ENCODE data around the gene SLC50A1.

The SLC50A1 gene

GRCh38 chr1:155135415-155136028, at the start of gene SLC50A1:
SLC50A1 (plus strand) TSS chr1:155135852; CDS start chr1:155135912, 60 bp downstream.
- Histone ChIP-seq H3K4me3 (ENCODE audit: low read length) (peak within 1 kb of the TSS; percentile 92), H3K36me3 (ENCODE audit: control insufficient read depth, insufficient read depth, low read length) (peaks cover 20% of the 10 kb centered on the region), H3K27ac (ENCODE audit: low read depth, low read length) (peak within 1 kb of the TSS; percentile 99), H3K27me3 (ENCODE audit: control insufficient read depth, insufficient read depth, low read length) (no peaks in the 10 kb centered on the region), H3K4me1 (ENCODE audit: control insufficient read depth, insufficient read depth, low read length) (peaks cover 8% of the 10 kb centered on the region), H3K9ac (ENCODE audit: low read length) (peak within 1 kb of the TSS; percentile 97)

GRCh38 chr1:155086128-155086741, 49.4 kb upstream of the SLC50A1 start:
- Histone ChIP-seq H3K27me3 (ENCODE audit: control insufficient read depth, insufficient read depth, low read length) (peaks cover 19% of the 10 kb centered on the region), H3K9ac (ENCODE audit: low read length) (no peak overlapping the region), H3K36me3 (ENCODE audit: control insufficient read depth, insufficient read depth, low read length) (no peaks in the 10 kb centered on the region), H3K4me3 (ENCODE audit: low read length) (no peak overlapping the region), H3K4me1 (ENCODE audit: control insufficient read depth, insufficient read depth, low read length) (peaks cover 9% of the 10 kb centered on the region), H3K27ac (ENCODE audit: low read depth, low read length) (no peak overlapping the region)

- Histone ChIP-seq H3K36me3 (ENCODE audit: control insufficient read depth, insufficient read depth, low read length) (no peaks in the 10 kb centered on the region), H3K27ac (ENCODE audit: low read depth, low read length) (no peak overlapping the region), H3K4me1 (ENCODE audit: control insufficient read depth, insufficient read depth, low read length) (peaks cover 7% of the 10 kb centered on the region), H3K4me3 (ENCODE audit: low read length) (no peak overlapping the region), H3K9ac (ENCODE audit: low read length) (no peak overlapping the region), H3K27me3 (ENCODE audit: control insufficient read depth, insufficient read depth, low read length) (peaks cover 15% of the 10 kb centered on the region)
These were observed 48.7 kb upstream of the SLC50A1 start for GRCh38 chr1:155086856-155087535.

- no peak overlapping the region for H3K9ac ChIP-seq (ENCODE audit: low read length)
- no peaks in the 10 kb centered on the region for H3K27me3 ChIP-seq (ENCODE audit: control insufficient read depth, insufficient read depth, low read length)
- no peaks in the 10 kb centered on the region for H3K36me3 ChIP-seq (ENCODE audit: control insufficient read depth, insufficient read depth, low read length)
- no peak overlapping the region for H3K4me3 ChIP-seq (ENCODE audit: low read length)
- H3K4me1 ChIP-seq (ENCODE audit: control insufficient read depth, insufficient read depth, low read length): peaks cover 13% of the 10 kb centered on the region
- no peak overlapping the region for H3K27ac ChIP-seq (ENCODE audit: low read depth, low read length)
These were observed 44.3 kb upstream of the SLC50A1 start for GRCh38 chr1:155091071-155092051.

- Histone ChIP-seq H3K27me3 (ENCODE audit: control insufficient read depth, insufficient read depth, low read length) (no peaks in the 10 kb centered on the region), H3K27ac (ENCODE audit: low read depth, low read length) (no peak overlapping the region), H3K9ac (ENCODE audit: low read length) (no peak overlapping the region), H3K4me1 (ENCODE audit: control insufficient read depth, insufficient read depth, low read length) (peaks cover 13% of the 10 kb centered on the region), H3K36me3 (ENCODE audit: control insufficient read depth, insufficient read depth, low read length) (no peaks in the 10 kb centered on the region), H3K4me3 (ENCODE audit: low read length) (no peak overlapping the region)
These were observed 43.5 kb upstream of the SLC50A1 start for GRCh38 chr1:155092131-155092530.

GRCh38 chr1:155092641-155093040, 43.0 kb upstream of the SLC50A1 start:
- Histone ChIP-seq H3K9ac (ENCODE audit: low read length) (no peak overlapping the region), H3K27me3 (ENCODE audit: control insufficient read depth, insufficient read depth, low read length) (no peaks in the 10 kb centered on the region), H3K36me3 (ENCODE audit: control insufficient read depth, insufficient read depth, low read length) (no peaks in the 10 kb centered on the region), H3K27ac (ENCODE audit: low read depth, low read length) (no peak overlapping the region), H3K4me1 (ENCODE audit: control insufficient read depth, insufficient read depth, low read length) (peaks cover 13% of the 10 kb centered on the region), H3K4me3 (ENCODE audit: low read length) (no peak overlapping the region)

DNA sequence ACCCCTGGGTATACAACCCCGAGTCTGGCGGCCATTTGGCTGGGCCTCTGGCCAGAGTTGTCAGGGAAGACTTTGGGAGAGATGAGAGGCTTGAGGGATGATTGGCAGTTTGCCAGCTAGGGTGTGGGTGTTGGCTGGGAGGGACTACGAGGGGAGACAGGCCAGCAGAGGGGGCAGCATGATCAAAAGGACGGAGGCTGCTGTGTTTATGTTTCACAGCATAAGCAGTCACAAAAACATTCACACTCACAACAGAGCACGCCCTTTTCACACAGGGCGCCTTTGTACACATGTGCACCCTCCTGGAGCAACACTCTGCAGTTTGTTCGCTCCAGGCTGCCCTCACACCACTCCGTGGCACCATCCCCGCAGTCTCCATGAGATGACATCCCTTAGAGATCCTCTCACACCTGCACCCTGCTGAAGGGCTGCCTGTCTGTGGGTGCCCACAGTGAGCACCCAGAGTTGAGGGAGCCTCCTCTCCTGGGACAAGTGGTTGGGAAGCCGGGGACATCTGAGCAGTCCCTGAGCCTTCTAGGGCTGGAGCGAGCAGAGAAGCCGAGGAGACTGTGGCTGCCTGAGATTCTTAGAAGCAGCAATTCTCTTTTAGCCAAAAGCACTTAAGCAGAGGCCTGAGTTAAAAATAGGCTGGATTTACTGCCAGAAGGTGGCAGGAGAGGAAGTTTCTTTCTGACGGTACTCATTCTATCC, 41.6 kb upstream of the SLC50A1 start:
- Histone ChIP-seq H3K27ac (ENCODE audit: low read depth, low read length) (peak overlapping the region; percentile 56), H3K9ac (ENCODE audit: low read length) (no peak overlapping the region), H3K4me1 (ENCODE audit: control insufficient read depth, insufficient read depth, low read length) (peaks cover 13% of the 10 kb centered on the region), H3K36me3 (ENCODE audit: control insufficient read depth, insufficient read depth, low read length) (no peaks in the 10 kb centered on the region), H3K4me3 (ENCODE audit: low read length) (peak overlapping the region; percentile 33), H3K27me3 (ENCODE audit: control insufficient read depth, insufficient read depth, low read length) (no peaks in the 10 kb centered on the region)

DNA sequence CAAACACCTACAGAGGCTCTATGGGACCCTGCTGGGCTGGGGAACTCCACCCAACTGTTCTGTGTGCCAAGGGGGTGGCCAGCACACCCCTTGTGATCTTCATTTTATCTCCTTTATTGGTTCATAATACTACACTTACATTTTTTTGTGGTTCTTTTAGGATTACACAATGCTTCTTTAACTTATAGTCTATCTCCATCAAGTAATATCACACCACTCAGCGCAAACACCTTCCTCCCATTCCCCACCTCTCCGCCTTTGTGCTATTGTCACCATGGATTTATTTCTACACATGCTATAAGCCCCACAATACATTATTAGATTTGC, 41.1 kb upstream of the SLC50A1 start:
- Histone ChIP-seq H3K4me1 (ENCODE audit: control insufficient read depth, insufficient read depth, low read length) (peaks cover 13% of the 10 kb centered on the region), H3K36me3 (ENCODE audit: control insufficient read depth, insufficient read depth, low read length) (no peaks in the 10 kb centered on the region), H3K27me3 (ENCODE audit: control insufficient read depth, insufficient read depth, low read length) (no peaks in the 10 kb centered on the region), H3K4me3 (ENCODE audit: low read length) (no peak overlapping the region), H3K9ac (ENCODE audit: low read length) (no peak overlapping the region), H3K27ac (ENCODE audit: low read depth, low read length) (peak overlapping the region; percentile 56)

- H3K27me3 ChIP-seq (ENCODE audit: control insufficient read depth, insufficient read depth, low read length): no peaks in the 10 kb centered on the region
- no peak overlapping the region for H3K4me3 ChIP-seq (ENCODE audit: low read length)
- H3K27ac ChIP-seq (ENCODE audit: low read depth, low read length): no peak overlapping the region
- H3K36me3 ChIP-seq (ENCODE audit: control insufficient read depth, insufficient read depth, low read length): no peaks in the 10 kb centered on the region
- H3K4me1 ChIP-seq (ENCODE audit: control insufficient read depth, insufficient read depth, low read length): peaks cover 4% of the 10 kb centered on the region
- H3K9ac ChIP-seq (ENCODE audit: low read length): no peak overlapping the region
These were observed 36.3 kb upstream of the SLC50A1 start for GRCh38 chr1:155099331-155099730.

DNA sequence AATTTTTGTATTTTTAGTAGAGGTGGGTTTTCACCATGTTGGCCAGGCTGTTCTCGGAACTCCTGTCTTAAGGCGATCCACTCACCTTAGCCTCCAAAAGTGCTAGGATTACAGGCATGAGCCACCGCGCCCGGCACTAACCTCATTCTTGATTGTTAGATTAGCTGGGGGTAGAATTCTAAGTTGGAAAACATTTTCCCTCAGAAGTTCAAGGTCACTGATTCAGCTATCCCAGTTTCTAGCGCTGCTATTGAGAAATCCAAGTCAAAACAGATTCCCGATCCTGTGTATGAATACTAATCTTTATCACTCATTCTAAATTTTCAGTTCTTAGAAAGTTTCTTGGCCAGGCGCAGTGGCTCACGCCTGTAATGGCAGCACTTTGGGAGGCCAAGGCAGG, 32.3 kb upstream of the SLC50A1 start:
- Histone ChIP-seq H3K27me3 (ENCODE audit: control insufficient read depth, insufficient read depth, low read length) (no peaks in the 10 kb centered on the region), H3K4me1 (ENCODE audit: control insufficient read depth, insufficient read depth, low read length) (no peaks in the 10 kb centered on the region), H3K4me3 (ENCODE audit: low read length) (no peak overlapping the region), H3K9ac (ENCODE audit: low read length) (no peak overlapping the region), H3K36me3 (ENCODE audit: control insufficient read depth, insufficient read depth, low read length) (no peaks in the 10 kb centered on the region), H3K27ac (ENCODE audit: low read depth, low read length) (no peak overlapping the region)

- Histone ChIP-seq H3K27me3 (ENCODE audit: control insufficient read depth, insufficient read depth, low read length) (no peaks in the 10 kb centered on the region), H3K4me1 (ENCODE audit: control insufficient read depth, insufficient read depth, low read length) (no peaks in the 10 kb centered on the region), H3K27ac (ENCODE audit: low read depth, low read length) (no peak overlapping the region), H3K4me3 (ENCODE audit: low read length) (no peak overlapping the region), H3K9ac (ENCODE audit: low read length) (no peak overlapping the region), H3K36me3 (ENCODE audit: control insufficient read depth, insufficient read depth, low read length) (no peaks in the 10 kb centered on the region)
These were observed 30.8 kb upstream of the SLC50A1 start for GRCh38 chr1:155104605-155105534.
